ES-I3 (cell line): ENCODE measurements around the gene SYNPO.

Experiments
- H3K36me3 ChIP-seq: 2 replicates; pipeline ENCODE4 v1.6.1; 2013; ENCODE audit warnings: mild to moderate bottlenecking, low read length, control low read depth, moderate library complexity; ENCODE audit not compliant: insufficient read depth
- H3K4me1 ChIP-seq: 2 replicates; pipeline ENCODE4 v1.6.1; 2013; ENCODE audit warnings: mild to moderate bottlenecking, control low read depth, low read length; ENCODE audit not compliant: insufficient read depth
- H3K9ac ChIP-seq: 2 replicates; pipeline ENCODE4 v1.6.1; 2013; ENCODE audit warnings: low read depth, mild to moderate bottlenecking, low read length, moderate library complexity
- H3K9me3 ChIP-seq: 2 replicates; pipeline ENCODE4 v1.6.1; 2013; ENCODE audit warnings: mild to moderate bottlenecking, low read length, moderate library complexity; ENCODE audit not compliant: control insufficient read depth, insufficient read depth

SYNPO gene, protein sequence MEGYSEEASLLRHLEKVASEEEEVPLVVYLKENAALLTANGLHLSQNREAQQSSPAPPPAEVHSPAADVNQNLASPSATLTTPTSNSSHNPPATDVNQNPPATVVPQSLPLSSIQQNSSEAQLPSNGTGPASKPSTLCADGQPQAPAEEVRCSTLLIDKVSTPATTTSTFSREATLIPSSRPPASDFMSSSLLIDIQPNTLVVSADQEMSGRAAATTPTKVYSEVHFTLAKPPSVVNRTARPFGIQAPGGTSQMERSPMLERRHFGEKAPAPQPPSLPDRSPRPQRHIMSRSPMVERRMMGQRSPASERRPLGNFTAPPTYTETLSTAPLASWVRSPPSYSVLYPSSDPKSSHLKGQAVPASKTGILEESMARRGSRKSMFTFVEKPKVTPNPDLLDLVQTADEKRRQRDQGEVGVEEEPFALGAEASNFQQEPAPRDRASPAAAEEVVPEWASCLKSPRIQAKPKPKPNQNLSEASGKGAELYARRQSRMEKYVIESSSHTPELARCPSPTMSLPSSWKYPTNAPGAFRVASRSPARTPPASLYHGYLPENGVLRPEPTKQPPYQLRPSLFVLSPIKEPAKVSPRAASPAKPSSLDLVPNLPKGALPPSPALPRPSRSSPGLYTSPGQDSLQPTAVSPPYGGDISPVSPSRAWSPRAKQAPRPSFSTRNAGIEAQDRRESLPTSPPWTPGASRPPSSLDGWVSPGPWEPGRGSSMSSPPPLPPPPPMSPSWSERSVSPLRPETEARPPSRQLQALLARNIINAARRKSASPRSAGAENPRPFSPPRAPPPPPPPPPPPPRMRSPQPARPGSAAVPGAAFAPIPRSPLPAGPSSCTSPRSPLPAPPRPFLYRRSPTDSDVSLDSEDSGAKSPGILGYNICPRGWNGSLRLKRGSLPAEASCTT

DNA sequence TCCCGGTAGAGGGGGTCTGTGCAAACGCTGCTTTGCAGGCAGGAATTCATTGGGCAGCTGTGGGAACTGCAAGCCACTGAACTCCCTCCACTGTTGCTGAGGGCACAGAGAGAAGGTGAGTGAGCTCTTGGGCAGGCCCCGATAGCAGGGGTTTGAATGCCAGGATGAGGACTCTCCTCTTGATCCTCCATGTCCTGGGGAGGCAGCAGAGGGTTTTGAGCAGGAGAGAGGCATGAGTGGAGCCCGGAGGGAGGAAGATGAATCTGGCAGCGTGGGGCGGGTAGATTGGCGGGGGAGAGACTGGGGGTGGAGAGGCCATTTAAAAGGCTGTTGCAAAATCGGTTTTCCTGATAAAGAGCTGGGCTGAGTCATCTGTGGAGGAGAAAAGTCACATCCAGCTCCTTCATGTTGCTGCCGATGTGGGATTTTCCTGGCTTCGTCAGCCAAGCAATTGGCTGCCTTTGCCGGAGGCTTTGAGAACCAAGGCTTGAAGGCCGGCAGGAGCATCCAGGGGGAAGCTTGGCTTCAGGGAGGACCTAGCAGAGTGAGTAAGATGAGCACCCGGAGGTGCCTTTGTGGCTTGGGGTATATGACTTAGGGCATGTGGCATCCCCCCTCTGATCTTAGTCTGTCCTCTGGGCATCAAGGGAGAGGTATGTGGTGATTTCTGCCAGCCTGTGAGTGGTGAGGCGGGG lies at the start of gene SYNPO:
Gene SYNPO (plus strand): TSS at position 350 of the 695 bp plus-strand sequence. CDS start 7,616 bp downstream, outside the sequence.
- H3K4me1 ChIP-seq = peaks cover 58% of the 10 kb centered on the region
- no peak within 1 kb of the TSS for H3K9ac ChIP-seq

GRCh38 chr5:150590979-150591695 lies 49.3 kb upstream of the SYNPO start:
- no peaks in the 10 kb centered on the region for H3K9me3 ChIP-seq
- H3K9ac ChIP-seq = no peak overlapping the region
- H3K4me1 ChIP-seq = peaks cover 13% of the 10 kb centered on the region; the same call in 1 of the 2 replicates
- H3K36me3 ChIP-seq = no peaks in the 10 kb centered on the region

More for the DNA sequence above, at the start of gene SYNPO:
- Histone ChIP-seq H3K9me3 (no peaks in the 10 kb centered on the region), H3K36me3 (no peaks in the 10 kb centered on the region)

DNA sequence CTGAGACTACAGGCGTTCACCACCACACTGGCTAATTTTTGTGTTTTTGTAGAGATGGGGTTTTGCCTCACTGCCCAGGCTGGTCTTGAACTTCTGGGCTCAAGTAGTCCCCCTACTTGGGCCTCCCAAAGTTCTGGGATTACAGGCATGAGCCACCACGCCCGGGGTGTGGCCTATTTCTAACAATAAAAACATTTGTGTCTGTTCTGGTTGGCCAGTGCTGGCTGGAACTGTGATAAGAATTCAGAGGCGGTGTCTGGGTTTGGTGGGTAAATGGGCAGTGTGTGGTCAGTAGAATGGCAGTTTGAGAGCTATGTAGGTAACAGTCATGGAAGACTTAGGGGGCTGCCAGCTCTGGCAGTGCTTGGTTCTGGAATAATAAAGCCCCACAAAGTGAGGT lies 46.9 kb upstream of the SYNPO start:
- Histone ChIP-seq H3K36me3 (no peaks in the 10 kb centered on the region), H3K9me3 (no peaks in the 10 kb centered on the region), H3K4me1 (peaks cover 13% of the 10 kb centered on the region; the same call in 1 of the 2 replicates), H3K9ac (no peak overlapping the region)

GRCh38 chr5:150593996-150594395 lies 46.5 kb upstream of the SYNPO start:
- H3K9ac ChIP-seq = no peak overlapping the region
- no peaks in the 10 kb centered on the region for H3K9me3 ChIP-seq
- no peaks in the 10 kb centered on the region for H3K36me3 ChIP-seq
- peaks cover 13% of the 10 kb centered on the region; the same call in 1 of the 2 replicates for H3K4me1 ChIP-seq

DNA sequence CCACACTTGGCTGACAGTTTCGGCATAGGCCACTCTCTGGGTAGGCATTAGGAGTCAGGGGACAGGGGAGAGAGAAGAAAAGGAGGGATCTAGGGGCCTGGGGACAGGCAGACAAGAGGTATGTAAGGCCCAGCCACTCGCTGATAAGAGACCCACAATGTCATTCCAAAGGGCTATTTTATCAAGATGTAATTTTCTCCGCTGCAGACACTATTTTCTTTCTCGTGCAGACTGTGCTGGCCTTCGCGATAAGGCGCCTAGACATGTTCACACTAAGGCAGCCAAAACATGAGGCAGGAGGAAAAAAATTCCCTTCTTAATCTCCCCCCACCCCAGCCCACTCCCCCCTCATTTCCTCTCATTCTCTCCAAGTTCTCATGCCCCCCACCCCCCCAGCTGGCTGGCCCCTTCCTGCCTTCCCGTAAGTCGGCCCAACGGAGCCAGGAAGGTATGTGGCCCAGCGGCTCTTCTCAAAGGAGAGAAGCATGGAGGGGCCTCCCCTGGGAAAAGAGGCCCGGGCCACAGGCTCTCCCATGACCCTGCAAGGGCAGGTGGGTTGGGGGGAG lies 44.9 kb upstream of the SYNPO start:
- no peak overlapping the region for H3K9ac ChIP-seq
- H3K4me1 ChIP-seq = peaks cover 12% of the 10 kb centered on the region; the same call in 1 of the 2 replicates
- no peaks in the 10 kb centered on the region for H3K36me3 ChIP-seq
- no peaks in the 10 kb centered on the region for H3K9me3 ChIP-seq

DNA sequence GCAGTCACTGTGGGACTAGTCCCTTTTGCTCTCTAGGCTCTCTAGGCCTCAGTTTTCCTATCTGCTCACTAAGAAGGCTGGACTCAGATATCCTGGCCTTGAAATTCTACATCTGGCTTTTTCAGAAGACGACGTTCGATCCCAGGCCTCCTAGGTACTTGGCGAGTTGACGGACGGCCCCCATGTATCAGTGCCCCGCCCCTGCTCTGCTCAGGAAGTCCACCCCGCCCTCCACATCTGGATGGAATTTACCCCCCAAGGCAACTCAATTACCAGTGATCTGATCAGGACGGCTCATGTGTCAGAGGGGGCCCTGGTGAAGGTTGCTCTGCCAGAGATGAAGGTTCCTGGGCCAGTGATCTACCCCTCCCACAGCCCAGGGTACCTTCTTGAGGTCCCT lies 44.1 kb upstream of the SYNPO start:
- no peaks in the 10 kb centered on the region for H3K9me3 ChIP-seq
- no peak overlapping the region for H3K9ac ChIP-seq
- no peaks in the 10 kb centered on the region for H3K36me3 ChIP-seq
- peaks cover 9% of the 10 kb centered on the region; the same call in 1 of the 2 replicates for H3K4me1 ChIP-seq

DNA sequence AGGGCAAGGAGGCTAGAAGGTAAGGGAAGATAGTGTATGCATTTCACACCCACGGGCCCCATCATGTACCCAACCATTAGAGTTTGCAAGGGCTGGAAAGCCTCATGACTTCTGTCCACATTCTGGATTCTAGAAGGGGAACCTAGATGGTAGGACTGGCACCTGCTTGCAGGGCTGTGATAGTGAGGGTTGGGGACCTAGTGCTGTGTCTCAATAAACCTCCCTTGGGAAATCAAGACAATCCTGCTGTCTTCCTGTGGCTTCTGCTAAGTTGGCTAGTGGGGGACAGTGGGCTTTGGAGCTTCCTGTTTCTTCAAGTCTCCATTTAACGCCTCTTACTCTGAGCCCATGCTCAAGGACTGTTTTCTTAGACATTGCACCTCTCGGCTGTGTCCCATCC lies 43.6 kb upstream of the SYNPO start:
- no peaks in the 10 kb centered on the region for H3K9me3 ChIP-seq
- no peaks in the 10 kb centered on the region for H3K36me3 ChIP-seq
- no peak overlapping the region for H3K9ac ChIP-seq
- H3K4me1 ChIP-seq = peaks cover 9% of the 10 kb centered on the region; the same call in 1 of the 2 replicates

DNA sequence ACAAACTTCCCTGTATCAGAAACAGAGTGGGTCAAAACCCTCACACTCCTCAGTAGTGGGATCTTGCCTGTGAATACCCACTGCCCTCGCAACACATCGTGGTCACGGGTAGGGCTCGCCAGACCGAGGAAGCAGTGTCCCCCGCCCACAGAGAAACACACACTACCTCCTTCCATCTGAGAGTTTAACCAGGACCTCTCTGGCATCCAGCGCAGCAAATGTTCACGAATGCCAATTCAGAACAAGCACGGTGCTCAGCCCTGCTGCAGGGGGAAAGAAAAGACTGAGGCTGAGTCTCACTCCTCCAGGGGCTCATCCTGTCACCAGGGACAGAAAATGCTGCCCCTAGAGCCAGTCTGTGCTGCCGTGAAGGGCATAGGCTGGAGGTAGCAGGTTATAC lies 42.5 kb upstream of the SYNPO start:
- no peaks in the 10 kb centered on the region for H3K36me3 ChIP-seq
- peaks cover 9% of the 10 kb centered on the region; the same call in 1 of the 2 replicates for H3K4me1 ChIP-seq
- no peak overlapping the region for H3K9ac ChIP-seq
- no peaks in the 10 kb centered on the region for H3K9me3 ChIP-seq

GRCh38 chr5:150598821-150599273 lies 41.6 kb upstream of the SYNPO start:
- no peak overlapping the region for H3K9ac ChIP-seq
- H3K36me3 ChIP-seq = no peaks in the 10 kb centered on the region
- peaks cover 9% of the 10 kb centered on the region; the same call in 1 of the 2 replicates for H3K4me1 ChIP-seq
- no peaks in the 10 kb centered on the region for H3K9me3 ChIP-seq

GRCh38 chr5:150599281-150599680 lies 41.2 kb upstream of the SYNPO start:
- no peaks in the 10 kb centered on the region for H3K36me3 ChIP-seq
- H3K9ac ChIP-seq = no peak overlapping the region
- H3K4me1 ChIP-seq = peaks cover 9% of the 10 kb centered on the region; the same call in 1 of the 2 replicates
- no peaks in the 10 kb centered on the region for H3K9me3 ChIP-seq

DNA sequence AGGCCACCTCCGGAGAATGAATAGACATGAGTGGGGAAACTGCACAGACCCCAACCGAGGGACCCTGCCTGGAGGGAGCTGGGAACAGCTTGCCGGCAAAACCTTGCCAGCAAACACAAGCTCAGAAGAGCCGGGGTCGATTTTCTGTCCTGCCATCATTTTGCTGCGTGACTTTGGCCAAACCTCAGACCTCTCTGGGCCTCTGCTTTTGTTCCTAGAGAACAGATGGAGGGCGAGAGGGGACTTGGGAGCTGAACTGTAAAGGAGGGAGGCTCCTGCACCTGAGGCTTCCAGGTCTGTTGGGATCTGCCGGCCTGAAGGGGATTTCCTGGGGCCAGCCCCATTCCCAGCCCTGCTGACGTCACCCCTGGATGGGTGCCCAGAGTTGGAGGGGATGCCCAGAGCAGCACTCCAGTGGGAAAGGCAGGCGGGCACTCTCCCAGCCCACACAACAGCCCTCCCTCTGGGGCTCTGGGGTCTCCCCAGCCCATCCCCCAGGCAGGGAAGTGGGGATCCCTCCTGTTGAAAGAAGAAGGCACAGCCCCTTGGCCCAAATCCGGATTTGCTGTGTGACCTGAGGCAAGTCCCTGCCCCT lies 40.4 kb upstream of the SYNPO start:
- Histone ChIP-seq H3K36me3 (no peaks in the 10 kb centered on the region), H3K9me3 (no peaks in the 10 kb centered on the region), H3K9ac (no peak overlapping the region), H3K4me1 (peaks cover 9% of the 10 kb centered on the region; the same call in 1 of the 2 replicates)

DNA sequence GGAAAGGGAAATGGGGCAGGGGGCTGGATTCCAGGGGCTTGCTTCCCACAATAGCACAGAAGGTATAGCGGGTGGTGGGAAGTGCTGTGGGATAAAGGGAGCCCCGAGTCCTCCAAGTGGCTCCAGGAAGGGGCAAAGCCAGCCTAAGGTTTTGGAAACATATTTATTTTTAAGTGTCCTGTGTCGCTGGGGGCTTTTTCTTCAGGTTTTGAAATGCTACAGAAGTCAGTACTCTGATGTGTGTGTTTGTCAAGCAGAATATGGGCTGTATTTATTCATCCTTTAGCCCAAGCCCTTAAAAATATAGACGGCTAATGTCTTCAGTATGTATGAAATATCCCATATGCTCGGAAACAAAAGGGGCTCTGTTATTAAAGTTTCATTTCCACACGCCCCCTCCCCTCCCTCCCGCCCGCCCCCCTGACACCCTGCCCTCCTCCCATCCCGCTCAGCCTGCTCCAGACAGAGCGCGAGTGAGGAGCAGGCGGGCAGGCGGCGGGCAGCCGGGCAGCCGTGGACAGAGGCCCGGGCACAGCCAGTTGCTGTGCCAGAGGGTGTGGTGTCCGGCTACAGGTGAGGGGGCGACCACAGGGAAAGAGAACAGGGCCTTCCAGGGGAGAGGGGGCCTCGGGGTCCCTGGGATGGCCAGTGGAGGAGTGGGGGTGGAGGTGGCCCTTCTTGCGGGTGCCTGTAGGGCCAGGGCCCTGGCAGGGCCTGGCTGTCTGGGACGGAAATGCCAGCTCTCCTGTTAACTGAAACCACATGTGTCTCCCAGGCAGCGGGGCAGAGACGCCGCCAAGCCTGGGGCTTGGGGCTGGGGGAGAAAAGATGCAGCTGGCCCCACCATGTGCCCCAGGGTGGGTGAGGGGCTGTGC lies 39.6 kb upstream of the SYNPO start:
- Histone ChIP-seq H3K9ac (no peak overlapping the region), H3K9me3 (no peaks in the 10 kb centered on the region), H3K4me1 (peaks cover 4% of the 10 kb centered on the region; the same call in 1 of the 2 replicates), H3K36me3 (no peaks in the 10 kb centered on the region)
